ENCODE measurements around the gene ARHGEF2.

DNA sequence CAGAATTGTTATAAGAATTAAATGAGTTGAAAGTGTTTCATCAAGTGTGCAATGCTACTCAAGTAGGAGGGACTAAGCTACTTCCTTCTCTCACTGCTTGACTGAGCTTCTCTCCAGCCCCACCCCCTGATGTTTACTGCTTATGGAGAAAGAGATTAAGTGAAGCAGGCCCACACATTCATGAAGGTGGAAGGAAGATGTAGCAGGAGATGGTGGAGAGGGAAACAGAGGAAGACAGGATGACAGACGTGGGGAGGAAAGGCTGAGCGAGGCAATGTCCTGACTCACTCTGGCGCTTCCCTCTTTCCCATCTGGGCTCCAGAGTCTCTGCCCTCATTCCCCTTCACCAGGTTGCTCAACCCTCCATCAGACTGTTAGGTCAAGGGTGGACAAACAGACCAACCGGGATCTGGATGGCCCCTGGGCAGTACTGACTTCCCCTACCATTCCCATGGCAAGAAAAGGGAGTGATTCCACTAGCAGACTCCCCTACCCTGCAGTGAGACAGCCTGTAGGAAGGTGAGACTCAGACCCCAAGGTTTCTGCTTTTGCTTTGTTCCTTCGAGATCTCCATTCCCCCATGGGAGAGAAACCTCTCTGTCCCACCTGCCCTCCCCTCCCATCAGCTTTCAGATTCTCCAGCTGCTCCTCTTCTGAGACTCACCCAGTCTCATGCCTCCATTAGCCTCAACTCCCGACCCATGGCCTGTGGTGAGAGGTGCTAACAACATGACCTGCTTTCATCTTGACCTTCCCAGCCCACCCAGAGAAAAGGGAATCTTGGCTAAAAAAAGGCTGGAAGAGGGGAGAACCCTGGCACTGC, 3.1 kb upstream of the ARHGEF2 start:
- TF ChIP-seq GATA3 (IDR thresholded peaks at IDR 0.05; ENCODE audit: low read depth, low read length) (no peak), GATA2 (IDR thresholded peaks at IDR 0.05; ENCODE audit: low read depth, low read length) (no peak)

Measured in SH-SY5Y (cell line).